Measurements from ENCODE around the gene NFKB2.

The NFKB2 gene

GRCh38 chr10:102451105-102451969, 55.8 kb downstream of the NFKB2 start, which contains the start of gene C10orf95:
Gene C10orf95, minus strand, starts transcription at chr10:102451543. Its CDS starts 450 bp downstream, at chr10:102451093.
- no peak for DNase-seq (ENCODE audit: low read depth in 2 of 2)
